ENCODE data around the gene ENC1.

DNA sequence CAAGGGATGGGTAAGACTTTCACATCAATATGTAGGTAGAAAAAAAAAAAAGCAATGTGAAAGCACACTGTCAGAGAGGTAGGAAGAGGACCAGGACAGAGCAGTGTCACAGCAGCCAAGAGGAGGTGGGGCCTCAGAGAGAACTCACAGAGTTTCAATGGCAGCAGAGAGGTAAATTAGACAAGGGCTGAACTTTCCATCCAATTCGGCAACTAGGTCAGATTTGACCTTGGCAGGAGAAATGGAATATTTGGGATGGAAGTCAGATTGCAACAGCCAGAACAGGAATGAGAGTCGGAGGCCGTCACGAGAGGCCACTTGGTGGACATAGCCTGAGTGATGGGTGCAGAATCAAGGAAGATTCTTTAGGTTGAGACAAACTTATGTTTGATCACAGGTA, 57.7 kb downstream of the ENC1 start:
- TF ChIP-seq, protein P1, sequence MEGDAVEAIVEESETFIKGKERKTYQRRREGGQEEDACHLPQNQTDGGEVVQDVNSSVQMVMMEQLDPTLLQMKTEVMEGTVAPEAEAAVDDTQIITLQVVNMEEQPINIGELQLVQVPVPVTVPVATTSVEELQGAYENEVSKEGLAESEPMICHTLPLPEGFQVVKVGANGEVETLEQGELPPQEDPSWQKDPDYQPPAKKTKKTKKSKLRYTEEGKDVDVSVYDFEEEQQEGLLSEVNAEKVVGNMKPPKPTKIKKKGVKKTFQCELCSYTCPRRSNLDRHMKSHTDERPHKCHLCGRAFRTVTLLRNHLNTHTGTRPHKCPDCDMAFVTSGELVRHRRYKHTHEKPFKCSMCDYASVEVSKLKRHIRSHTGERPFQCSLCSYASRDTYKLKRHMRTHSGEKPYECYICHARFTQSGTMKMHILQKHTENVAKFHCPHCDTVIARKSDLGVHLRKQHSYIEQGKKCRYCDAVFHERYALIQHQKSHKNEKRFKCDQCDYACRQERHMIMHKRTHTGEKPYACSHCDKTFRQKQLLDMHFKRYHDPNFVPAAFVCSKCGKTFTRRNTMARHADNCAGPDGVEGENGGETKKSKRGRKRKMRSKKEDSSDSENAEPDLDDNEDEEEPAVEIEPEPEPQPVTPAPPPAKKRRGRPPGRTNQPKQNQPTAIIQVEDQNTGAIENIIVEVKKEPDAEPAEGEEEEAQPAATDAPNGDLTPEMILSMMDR (conservative IDR thresholded peaks at IDR 0.05; ENCODE audit: low read depth, low read length): no peak
- no peak for TF ChIP-seq EZH2 (IDR thresholded peaks at IDR 0.05; ENCODE audit: borderline replicate concordance, low read depth, low read length, poor library complexity, severe bottlenecking)
